K562 (cell line): ENCODE data around the gene NRARP. TPM values are rescaled to one million over a fixed set of nuclear protein-coding genes. Genes with fewer than 3 reads are reported as not detected.

Source experiments
- FOXP4 ChIP-seq: sonication (generic); formaldehyde crosslinking; IDR thresholded peaks from 2 replicates; pipeline ENCODE4 v1.8.0; 2022; ENCODE audit warnings: mild to moderate bottlenecking, missing genetic modification reagents, borderline replicate concordance
- HNRNPLL ChIP-seq: fragments of 200-400 bp; formaldehyde crosslinking; IDR thresholded peaks from 2 replicates; pipeline ENCODE4 v1.6.1; 2017; ENCODE audit warnings: low read length, low read depth, mild to moderate bottlenecking; ENCODE audit not compliant: poor library complexity, severe bottlenecking
- KLF16 ChIP-seq: IDR thresholded peaks from 2 replicates; pipeline ENCODE4 v1.6.1; 2016; ENCODE audit warnings: antibody characterized with exemption
- NCOA1 ChIP-seq: fragments of 450-650 bp; IDR thresholded peaks from 2 replicates; pipeline ENCODE4 v1.6.1; 2016; ENCODE audit warnings: low read depth
- NFYB ChIP-seq: IDR thresholded peaks from 2 replicates; pipeline ENCODE4 v1.6.1; 2011; ENCODE audit warnings: mild to moderate bottlenecking, moderate library complexity; ENCODE audit not compliant: insufficient read length; ENCODE audit errors: extremely low read depth
- PHF21A ChIP-seq: fragments of 450-650 bp; IDR thresholded peaks from 2 replicates; pipeline ENCODE4 v1.6.1; 2017; ENCODE audit warnings: low read depth, borderline replicate concordance
- RBM15 ChIP-seq: fragments of 200-400 bp; formaldehyde crosslinking; IDR thresholded peaks from 2 replicates; pipeline ENCODE4 v1.6.1; 2018; ENCODE audit warnings: mild to moderate bottlenecking, low read length, moderate library complexity; ENCODE audit not compliant: insufficient read depth
- RCOR1 ChIP-seq, 2 experiments: IDR thresholded peaks; 2 replicates each; pipeline ENCODE4 v1.6.1; 2012; ENCODE audit warnings: low read depth in 2 of 2, low read length in 2 of 2, borderline replicate concordance in 1 of 2, improper control_type of control experiment in 1 of 2
- SIN3A ChIP-seq, 2 experiments: fragments of 150-350 bp in 1 of 2; IDR thresholded peaks; 2 replicates each; pipeline ENCODE4 v1.6.1; 2011 to 2016; ENCODE audit warnings: borderline replicate concordance in 2 of 2, low read depth in 2 of 2, low read length in 2 of 2, mild to moderate bottlenecking in 2 of 2, moderate library complexity in 2 of 2; ENCODE audit not compliant: control insufficient read depth in 1 of 2
- TBL1XR1 ChIP-seq, 2 experiments: IDR thresholded peaks; 2 replicates each; pipeline ENCODE4 v1.6.1; 2012; ENCODE audit warnings: improper control_type of control experiment in 2 of 2, low read length in 2 of 2, mild to moderate bottlenecking in 1 of 2
- ZBTB11 ChIP-seq, 3 experiments: fragments of 200-800 bp in 1 of 3; fragments of 250-450 bp in 1 of 3; fragments of 450-650 bp in 1 of 3; sonication (Bioruptor Pico) in 1 of 3; sonication (Bioruptor generic) in 1 of 3; formaldehyde crosslinking in 1 of 3; IDR thresholded peaks; 2 replicates each; pipeline versions ENCODE4 v1.6.1 to v1.8.0; 2016 to 2022; ENCODE audit warnings: mild to moderate bottlenecking in 2 of 3, missing genetic modification characterization in 2 of 3, missing compliant biosample characterization in 1 of 3, moderate library complexity in 1 of 3
- ZNF121 ChIP-seq: sonication (generic); formaldehyde crosslinking; conservative IDR thresholded peaks from 2 replicates; pipeline ENCODE4 v1.8.0; 2022; ENCODE audit warnings: missing genetic modification reagents
- polyA plus RNA-seq, 8 experiments: library from polyadenylated mRNA; depleted of rRNA in 4 of 8; stranded (reverse) in 5 of 8; unstranded in 3 of 8; fragments of >200 nt; fragmentation: Nextera tagmentation in 2 of 8; fragmentation: Illumina TruSeq in 1 of 8; extraction: Ambion mirVana in 2 of 8; extraction: Trizol in 1 of 8; gene quantifications; 2 replicates each; pipeline versions ENCODE4 v1.2.1 to v1.2.3, GENCODE V29; 2011 to 2014; ENCODE audit warnings: inconsistent platforms in 1 of 8, missing spikeins in 1 of 8
- total RNA-seq, 7 experiments: library from RNA; depleted of rRNA in 6 of 7; stranded (reverse); fragments of >200 nt in 6 of 7; fragmentation: Illumina TruSeq in 2 of 7; extraction: Trizol in 2 of 7; gene quantifications; 2 replicates each; pipeline versions ENCODE4 v1.2.1 to v1.2.3, GENCODE V29; 2011 to 2021; ENCODE audit warnings: low replicate concordance in 1 of 7
- TF ChIP-seq, protein P1 (sequence below): fragments of 450-650 bp; IDR thresholded peaks from 2 replicates; pipeline ENCODE4 v1.6.1; 2018; ENCODE audit not compliant: partially characterized antibody

The NRARP gene
- total and polyA plus RNA-seq, 9 of the 15 experiments (the other 6 are each of a cell fraction or from before 2014, with no cell fraction given): 2.0 to 24.5 (median 7.2) TPM; not detected in 2

DNA sequence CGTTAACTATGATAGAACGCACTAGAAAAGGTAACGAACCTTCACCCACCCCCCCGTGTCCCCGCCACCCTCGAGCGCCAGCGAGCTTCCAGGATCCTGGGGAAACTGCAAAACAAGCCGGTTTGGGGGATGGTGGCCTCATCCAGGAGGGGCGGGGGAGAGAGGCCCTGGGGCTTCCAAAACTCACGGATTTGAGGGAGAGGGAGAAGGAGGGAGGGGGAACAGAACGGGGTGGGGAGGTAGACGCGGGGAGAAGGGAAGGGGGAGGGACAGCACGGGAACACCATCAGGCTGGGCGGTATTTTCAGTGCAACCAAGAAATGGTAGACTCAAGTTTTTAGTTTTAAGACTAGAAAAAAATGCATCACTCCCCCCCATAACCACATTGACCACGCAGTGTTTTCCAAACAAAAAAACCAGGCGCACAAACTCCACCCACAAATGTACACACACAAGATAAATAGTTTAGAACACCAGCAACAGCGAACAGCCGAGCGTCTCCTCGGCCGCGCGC is 1.4 kb downstream of the NRARP start (continued):
- 0 out of 2 replicates have a peak, but pooled peaks have one; percentile 30 for TF ChIP-seq FOXP4 (CRISPR knock-in tag)
- no peak for TF ChIP-seq KLF16
- peak in 1 of 2 experiments; percentile 56; a peak in 1 of 4 replicates for TF ChIP-seq SIN3A (IDR thresholded peaks at IDR 0.05; ENCODE audit: borderline replicate concordance in 2 of 2, control insufficient read depth in 1 of 2, low read depth in 2 of 2, low read length in 2 of 2)
- TF ChIP-seq HNRNPLL: no peak
- no peak for TF ChIP-seq TBL1XR1 (IDR thresholded peaks at IDR 0.05; ENCODE audit: low read length in 2 of 2)
- TF ChIP-seq ZNF121 (CRISPR knock-in tag): no peak
- TF ChIP-seq, protein P1, sequence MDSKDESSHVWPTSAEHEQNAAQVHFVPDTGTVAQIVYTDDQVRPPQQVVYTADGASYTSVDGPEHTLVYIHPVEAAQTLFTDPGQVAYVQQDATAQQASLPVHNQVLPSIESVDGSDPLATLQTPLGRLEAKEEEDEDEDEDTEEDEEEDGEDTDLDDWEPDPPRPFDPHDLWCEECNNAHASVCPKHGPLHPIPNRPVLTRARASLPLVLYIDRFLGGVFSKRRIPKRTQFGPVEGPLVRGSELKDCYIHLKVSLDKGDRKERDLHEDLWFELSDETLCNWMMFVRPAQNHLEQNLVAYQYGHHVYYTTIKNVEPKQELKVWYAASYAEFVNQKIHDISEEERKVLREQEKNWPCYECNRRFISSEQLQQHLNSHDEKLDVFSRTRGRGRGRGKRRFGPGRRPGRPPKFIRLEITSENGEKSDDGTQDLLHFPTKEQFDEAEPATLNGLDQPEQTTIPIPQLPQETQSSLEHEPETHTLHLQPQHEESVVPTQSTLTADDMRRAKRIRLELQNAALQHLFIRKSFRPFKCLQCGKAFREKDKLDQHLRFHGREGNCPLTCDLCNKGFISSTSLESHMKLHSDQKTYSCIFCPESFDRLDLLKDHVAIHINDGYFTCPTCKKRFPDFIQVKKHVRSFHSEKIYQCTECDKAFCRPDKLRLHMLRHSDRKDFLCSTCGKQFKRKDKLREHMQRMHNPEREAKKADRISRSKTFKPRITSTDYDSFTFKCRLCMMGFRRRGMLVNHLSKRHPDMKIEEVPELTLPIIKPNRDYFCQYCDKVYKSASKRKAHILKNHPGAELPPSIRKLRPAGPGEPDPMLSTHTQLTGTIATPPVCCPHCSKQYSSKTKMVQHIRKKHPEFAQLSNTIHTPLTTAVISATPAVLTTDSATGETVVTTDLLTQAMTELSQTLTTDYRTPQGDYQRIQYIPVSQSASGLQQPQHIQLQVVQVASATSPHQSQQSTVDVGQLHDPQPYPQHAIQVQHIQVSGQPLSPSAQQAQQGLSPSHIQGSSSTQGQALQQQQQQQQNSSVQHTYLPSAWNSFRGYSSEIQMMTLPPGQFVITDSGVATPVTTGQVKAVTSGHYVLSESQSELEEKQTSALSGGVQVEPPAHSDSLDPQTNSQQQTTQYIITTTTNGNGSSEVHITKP: peak; percentile 96
- 0 out of 2 replicates have a peak, but pooled peaks have one; percentile 13 for TF ChIP-seq NCOA1
- no peak for TF ChIP-seq RBM15
- TF ChIP-seq NFYB: no peak
- TF ChIP-seq PHF21A: 0 out of 2 replicates have a peak, but pooled peaks have one; percentile 29
- TF ChIP-seq ZBTB11 (CRISPR knock-in tag; IDR thresholded peaks at IDR 0.05): peak in 1 of 3 experiments; percentile 48; a peak in 1 of 6 replicates
- peak in 1 of 2 experiments; percentile 14; a peak in 1 of 4 replicates for TF ChIP-seq RCOR1 (IDR thresholded peaks at IDR 0.05; ENCODE audit: borderline replicate concordance in 1 of 2, low read depth in 2 of 2, low read length in 2 of 2)
